ENCODE data around the gene ZNF77.
"Not testable (repeated sequence)": the region's sequence is repeated elsewhere in the genome, so short reads cannot be mapped to it uniquely, and the experiment has no call there.

Gene ZNF77

GRCh38 chr19:2944775-2945574 lies at the start of gene ZNF77:
ZNF77 (minus strand) TSS chr19:2944971; CDS start chr19:2944840, 131 bp downstream.
- TF ChIP-seq CTCF (IDR thresholded peaks at IDR 0.05; ENCODE audit: low read depth, low read length, missing control alignments), result no peak
- DNase-seq (ENCODE audit: low read depth), result peak; percentile 99
- peak within 1 kb of the TSS; percentile 79 for H3K4me3 ChIP-seq (ENCODE audit: low read depth, low read length)

DNA sequence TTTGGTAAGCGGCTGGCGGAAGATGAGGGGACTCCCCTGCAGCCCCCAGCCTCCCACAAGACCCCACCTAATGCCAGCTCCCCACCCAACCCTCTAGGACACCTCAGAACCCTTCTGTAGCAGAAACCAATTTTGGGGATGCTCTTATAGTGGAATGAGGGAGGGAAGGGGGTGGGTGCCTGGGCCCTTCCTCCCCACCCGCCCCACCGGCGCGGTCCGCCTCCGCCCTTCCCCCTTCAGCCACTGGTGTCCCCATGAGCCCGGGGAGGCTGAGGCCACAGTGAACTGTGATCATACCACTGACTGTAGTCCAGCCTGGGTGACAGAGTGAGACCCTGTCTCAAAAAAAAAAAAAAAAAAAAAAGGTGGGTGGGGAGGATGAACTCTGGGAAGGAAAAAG lies 48.8 kb upstream of the ZNF77 start:
- DNase-seq (ENCODE audit: low read depth), result no peak
- TF ChIP-seq CTCF (IDR thresholded peaks at IDR 0.05; ENCODE audit: low read depth, low read length, missing control alignments), result no peak
- H3K4me3 ChIP-seq (ENCODE audit: low read depth, low read length), result no peak overlapping the region

- DNase-seq (ENCODE audit: low read depth), result no peak
- H3K4me3 ChIP-seq (ENCODE audit: low read depth, low read length), result no peak overlapping the region
- TF ChIP-seq CTCF (IDR thresholded peaks at IDR 0.05; ENCODE audit: low read depth, low read length, missing control alignments), result no peak
Measured at GRCh38 chr19:2992958-2993357, 48.2 kb upstream of the ZNF77 start.

GRCh38 chr19:2992333-2992732 lies 47.6 kb upstream of the ZNF77 start:
- H3K4me3 ChIP-seq (ENCODE audit: low read depth, low read length); DNase-seq (ENCODE audit: low read depth): not testable (repeated sequence)

DNA sequence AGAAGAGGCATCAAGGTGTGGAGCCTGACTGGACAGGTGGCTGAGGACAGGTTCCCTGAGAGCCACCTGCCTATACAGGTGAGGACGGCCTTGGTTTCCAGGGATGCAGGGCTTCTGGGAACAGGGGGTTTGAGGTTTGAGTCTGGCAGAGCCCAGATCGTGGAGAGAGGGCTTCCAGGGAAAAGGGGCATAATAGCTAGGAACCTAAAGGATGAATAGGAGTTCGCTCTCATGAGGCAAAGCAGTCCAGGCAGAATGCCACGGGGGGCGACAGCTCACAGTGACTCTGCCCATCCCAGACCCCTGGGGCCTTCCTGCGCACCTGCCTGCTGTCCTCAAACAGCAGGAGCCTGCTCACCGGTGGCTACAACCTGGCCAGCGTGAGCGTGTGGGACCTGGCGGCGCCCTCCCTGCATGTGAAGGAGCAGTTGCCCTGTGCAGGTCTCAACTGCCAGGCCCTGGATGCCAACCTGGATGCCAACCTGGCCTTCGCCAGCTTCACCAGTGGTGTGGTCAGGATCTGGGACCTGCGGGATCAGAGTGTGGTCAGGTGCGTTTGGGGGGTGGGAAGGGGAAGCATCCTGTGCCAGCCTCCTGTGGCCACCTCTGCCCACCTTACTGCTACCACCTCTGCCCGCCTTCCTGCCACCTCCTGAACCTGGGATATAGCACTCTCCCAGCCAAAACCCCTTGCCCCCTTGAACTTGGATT lies 44.6 kb upstream of the ZNF77 start:
- no peak for TF ChIP-seq CTCF (IDR thresholded peaks at IDR 0.05; ENCODE audit: low read depth, low read length, missing control alignments)
- DNase-seq (ENCODE audit: low read depth), result no peak

DNA sequence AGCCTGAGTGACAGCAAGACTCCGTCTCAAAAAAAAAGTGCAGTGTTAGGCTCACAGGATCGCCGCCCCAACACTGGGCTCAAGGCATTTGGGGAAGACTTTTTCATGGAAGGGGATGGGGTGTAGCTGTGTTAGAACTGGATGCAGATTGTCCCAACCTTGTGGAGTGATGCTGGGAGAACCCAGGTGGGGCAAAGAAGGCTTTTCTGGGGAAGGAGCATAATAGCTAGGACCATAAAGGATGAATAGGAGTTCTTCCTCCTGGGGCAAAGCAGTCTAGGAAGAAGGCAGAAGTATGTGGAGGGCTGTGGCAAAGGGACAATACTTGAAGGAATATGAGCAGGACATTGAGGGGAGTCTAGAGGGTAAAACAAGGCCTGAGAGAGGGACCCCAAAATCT lies 43.8 kb upstream of the ZNF77 start:
- no peak for DNase-seq (ENCODE audit: low read depth)
- no peak overlapping the region for H3K4me3 ChIP-seq (ENCODE audit: low read depth, low read length)
- no peak for TF ChIP-seq CTCF (IDR thresholded peaks at IDR 0.05; ENCODE audit: low read depth, low read length, missing control alignments)

More for the DNA sequence above, 44.6 kb upstream of the ZNF77 start:
- no peak overlapping the region for H3K4me3 ChIP-seq (ENCODE audit: low read depth, low read length)

GRCh38 chr19:2987797-2988196 lies 43.0 kb upstream of the ZNF77 start:
- no peak for TF ChIP-seq CTCF (IDR thresholded peaks at IDR 0.05; ENCODE audit: low read depth, low read length, missing control alignments)
- no peak for DNase-seq (ENCODE audit: low read depth)
- no peak overlapping the region for H3K4me3 ChIP-seq (ENCODE audit: low read depth, low read length)
